HEK293T (cell line): ENCODE measurements around the gene TRIM29.

Source experiments
- BHLHE40 ChIP-seq: fragments of 450-650 bp; IDR thresholded peaks from 2 replicates; pipeline ENCODE4 v1.6.1; 2016; ENCODE audit warnings: mild to moderate bottlenecking, moderate library complexity, borderline replicate concordance
- ELF4 ChIP-seq: fragments of 450-650 bp; IDR thresholded peaks from 2 replicates; pipeline ENCODE4 v1.6.1; 2017; ENCODE audit warnings: antibody characterized with exemption
- FOXA1 ChIP-seq: fragments of 450-650 bp; IDR thresholded peaks from 2 replicates; pipeline ENCODE4 v1.6.1; 2016; ENCODE audit warnings: mild to moderate bottlenecking
- FOXK2 ChIP-seq: fragments of 450-650 bp; IDR thresholded peaks from 2 replicates; pipeline ENCODE4 v1.6.1; 2016; ENCODE audit warnings: mild to moderate bottlenecking
- FOXM1 ChIP-seq: fragments of 450-650 bp; IDR thresholded peaks from 2 replicates; pipeline ENCODE4 v1.6.1; 2017; ENCODE audit warnings: mild to moderate bottlenecking, borderline replicate concordance
- L3MBTL2 ChIP-seq: fragments of 450-650 bp; conservative IDR thresholded peaks from 2 replicates; pipeline ENCODE4 v1.6.1; 2016; ENCODE audit warnings: mild to moderate bottlenecking
- PKNOX1 ChIP-seq: fragments of 450-650 bp; IDR thresholded peaks from 2 replicates; pipeline ENCODE4 v1.6.1; 2016
- SP1 ChIP-seq: fragments of 450-650 bp; IDR thresholded peaks from 2 replicates; pipeline ENCODE4 v1.6.1; 2017
- SUZ12 ChIP-seq: fragments of 450-650 bp; IDR thresholded peaks from 2 replicates; pipeline ENCODE4 v1.6.1; 2016; ENCODE audit warnings: mild to moderate bottlenecking
- TARDBP ChIP-seq: fragments of 450-650 bp; IDR thresholded peaks from 2 replicates; pipeline ENCODE4 v1.6.1; 2016
- ZNF384 ChIP-seq: fragments of 450-650 bp; IDR thresholded peaks from 2 replicates; pipeline ENCODE4 v1.6.1; 2016

GRCh38 chr11:120122924-120123683, 14.8 kb downstream of the TRIM29 start:
- TF ChIP-seq SUZ12 (no peak), FOXA1 (no peak), SP1 (no peak), BHLHE40 (no peak), FOXK2 (no peak), FOXM1 (no peak), TARDBP (no peak), ELF4 (no peak), L3MBTL2 (no peak), PKNOX1 (no peak), ZNF384 (no peak)
